ENCODE measurements around the gene MOSPD2. TPM values are rescaled to one million over a fixed set of nuclear protein-coding genes. Genes with fewer than 3 reads are reported as not detected.
A peak's percentile ranks its signal among the peaks of the same experiment; 100 is the strongest.

MOSPD2 gene
- total and polyA plus RNA-seq, 2 of the 4 experiments (the other 2 are of a cell fraction): 14.1 to 22.2 TPM

DNA sequence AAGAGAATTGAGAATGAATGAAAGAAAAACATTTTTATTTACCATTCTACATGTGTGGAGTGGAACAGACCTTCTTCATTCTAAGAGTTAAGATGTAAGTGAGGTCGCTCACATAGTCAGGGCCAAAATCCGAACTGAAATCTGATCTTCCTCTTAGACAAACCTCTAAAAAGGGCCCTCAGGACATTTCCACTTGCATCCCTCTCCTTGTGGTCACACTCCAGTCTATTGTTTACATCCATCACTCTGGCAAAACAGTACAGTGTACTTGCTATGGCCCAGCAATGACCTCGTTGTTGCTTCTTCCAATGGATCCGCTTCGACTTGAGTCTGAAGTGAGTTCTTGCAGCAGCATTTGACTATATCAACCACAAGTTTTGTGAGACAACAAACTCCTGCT is 54.2 kb downstream of the MOSPD2 start:
- Histone ChIP-seq H4K91ac (ENCODE audit: insufficient read depth, low read depth, low read length) (no peak overlapping the region), H3K23ac (ENCODE audit: low read depth, low read length) (no peak overlapping the region), H3K56ac (ENCODE audit: extremely low read depth, insufficient read depth, low read length) (no peak overlapping the region), H3K27ac (ENCODE audit: insufficient read depth, low read length) (no peak overlapping the region), H2AK5ac (ENCODE audit: low read depth, low read length) (no peak overlapping the region), H3K4me2 (ENCODE audit: low read depth, low read length) (no peak overlapping the region), H3K4me3 (ENCODE audit: insufficient read depth, low read depth, low read length) (no peak overlapping the region), H4K20me1 (ENCODE audit: insufficient read depth, low read length) (no peaks in the 10 kb centered on the region), H4K5ac (ENCODE audit: low read depth, low read length) (no peak overlapping the region; the same call in 1 of the 2 replicates), H3K9ac (ENCODE audit: low read depth, low read length) (no peak overlapping the region), H3K36me3 (ENCODE audit: control insufficient read depth, insufficient read depth, low read length) (no peaks in the 10 kb centered on the region), H3K79me1 (ENCODE audit: low read depth in 1 of 2, low read length in 2 of 2) (no peaks in the 10 kb centered on the region), H3K18ac (ENCODE audit: low read depth, low read length) (no peak overlapping the region), H2BK5ac (ENCODE audit: low read depth, low read length, poor library complexity, severe bottlenecking) (no peak overlapping the region), H2AFZ (replicated peaks; ENCODE audit: low read length, poor library complexity) (no peak overlapping the region), H3K4ac (ENCODE audit: low read depth, low read length) (0 out of 2 replicates have a peak overlapping the region, but pooled peaks have one; percentile 56), H3K4me1 (ENCODE audit: control insufficient read depth, insufficient read depth, low read length) (peaks cover 2% of the 10 kb centered on the region), H3K14ac (replicated peaks; ENCODE audit: low read depth, low read length) (no peak overlapping the region), H3K9me1 (ENCODE audit: insufficient read depth, low read length) (0 out of 2 replicates have a peak, but pooled peaks cover 2% of the 10 kb centered on the region), H2BK120ac (ENCODE audit: low read depth, low read length) (no peak overlapping the region), H3K9me3 (ENCODE audit: control insufficient read depth, insufficient read depth, low read length) (no peaks in the 10 kb centered on the region), H3K27me3 (ENCODE audit: control insufficient read depth, insufficient read depth, low read length) (no peaks in the 10 kb centered on the region), H2AK9ac (replicated peaks; ENCODE audit: low read depth, low read length, poor library complexity) (no peak overlapping the region), H2BK20ac (ENCODE audit: low read depth, low read length) (peak overlapping the region; percentile 26; the same call in 1 of the 2 replicates), H2BK15ac (ENCODE audit: low read depth, low read length) (peak overlapping the region; percentile 10; the same call in 1 of the 3 replicates), H4K8ac (ENCODE audit: low read depth in 2 of 2, low read length in 2 of 2) (peak overlapping the region in 1 of 2 experiments; percentile 44; a peak in 1 of 4 replicates)
- ATAC-seq (ENCODE audit: low read depth) (peak; percentile 10; the same call in 1 of the 2 replicates), DNase-seq (peak; percentile 58)
- ChIA-PET CTCF (no interaction called here), POLR2A (ENCODE audit: unreplicated experiment) (no interaction called here)
- intact Hi-C loops (cut with micrococcal nuclease): no loop called here
- TF ChIP-seq RFX5 (IDR thresholded peaks at IDR 0.05; ENCODE audit: low read depth, low read length) (no peak), CEBPB (IDR thresholded peaks at IDR 0.05; ENCODE audit: low read depth, low read length) (no peak), MXI1 (IDR thresholded peaks at IDR 0.05; ENCODE audit: borderline replicate concordance, low read depth, low read length) (no peak), BHLHE40 (IDR thresholded peaks at IDR 0.05; ENCODE audit: low read depth, low read length) (no peak), CHD1 (IDR thresholded peaks at IDR 0.05; ENCODE audit: low read depth, low read length) (no peak)
- no TSS peak for BruUV-seq (replicated peaks)
- dilution Hi-C loops (cut with HindIII; ENCODE audit: low sequenced_read_pairs, unreplicated experiment): no loop called here
- 82% methylated on average over 3 of the region's 5 CpGs; no CpG with 5 or more reads in 1 of the 2 experiments for WGBS, 2 experiments (ENCODE audit: extremely low coverage in 2 of 2, insufficient read length in 1 of 2)
- in situ Hi-C loops (cut with MboI; ENCODE audit: low sequenced_read_pairs): no loop called here
